HG03565 (cell line): Measurements from ENCODE around the gene TTC34.

Experiments used
- ATAC-seq: cut with Tn5 transposase; IDR thresholded peaks from one replicate; pipeline ENCODE4 v1.9.1; 2021; ENCODE audit warnings: mild to moderate bottlenecking, moderate library complexity; ENCODE audit not compliant: unreplicated experiment

TTC34 gene

GRCh38 chr1:2829846-2830615 lies 28.5 kb upstream of the TTC34 start:
- no peak for ATAC-seq

GRCh38 chr1:2828586-2829250 lies 27.2 kb upstream of the TTC34 start:
- no peak for ATAC-seq

GRCh38 chr1:2826736-2827292 lies 25.3 kb upstream of the TTC34 start:
- no peak for ATAC-seq

- no peak for ATAC-seq
Measured at GRCh38 chr1:2826316-2826715, 24.8 kb upstream of the TTC34 start.

- ATAC-seq: no peak
Measured at GRCh38 chr1:2825487-2826189, 24.1 kb upstream of the TTC34 start.

- no peak for ATAC-seq
Measured at GRCh38 chr1:2824999-2825398, 23.5 kb upstream of the TTC34 start.

- ATAC-seq: no peak
Measured at GRCh38 chr1:2823921-2824610, 22.6 kb upstream of the TTC34 start.

- ATAC-seq: no peak
Measured at GRCh38 chr1:2822621-2823145, 21.2 kb upstream of the TTC34 start.

- no peak for ATAC-seq
Measured at GRCh38 chr1:2821966-2822620, 20.6 kb upstream of the TTC34 start.

- no peak for ATAC-seq
Measured at GRCh38 chr1:2821373-2821955, 20.0 kb upstream of the TTC34 start.

- no peak for ATAC-seq
Measured at GRCh38 chr1:2820731-2821372, 19.4 kb upstream of the TTC34 start.

GRCh38 chr1:2819831-2820730 lies 18.6 kb upstream of the TTC34 start:
- ATAC-seq: no peak

- ATAC-seq: no peak
Measured at GRCh38 chr1:2819429-2819828, 17.9 kb upstream of the TTC34 start.

- no peak for ATAC-seq
Measured at GRCh38 chr1:2817784-2818564, 16.5 kb upstream of the TTC34 start.

- no peak for ATAC-seq
Measured at GRCh38 chr1:2816786-2817185, 15.3 kb upstream of the TTC34 start.

GRCh38 chr1:2815551-2815950 lies 14.1 kb upstream of the TTC34 start:
- ATAC-seq: no peak

- ATAC-seq: no peak
Measured at GRCh38 chr1:2814511-2815075, 13.1 kb upstream of the TTC34 start.
